Endothelial cell (in vitro differentiated cells): Measurements from ENCODE around the gene UGT1A9. TPM values are rescaled to one million over a fixed set of nuclear protein-coding genes. Genes with fewer than 3 reads are reported as not detected.

Experiments
- DNase-seq: peaks from one replicate; pipeline ENCODE4 v3.0.0; 2021; ENCODE audit warnings: low spot score
- H3K27ac Mint-ChIP-seq: one replicate; pipeline ENCODE4 v1.8.0; 2021; ENCODE audit warnings: mixed read lengths, inconsistent platforms; ENCODE audit not compliant: unreplicated experiment
- H3K27me3 Mint-ChIP-seq: one replicate; pipeline ENCODE4 v1.8.0; 2021; ENCODE audit warnings: mild to moderate bottlenecking, moderate library complexity, mixed read lengths, inconsistent platforms; ENCODE audit not compliant: unreplicated experiment
- H3K36me3 Mint-ChIP-seq: one replicate; pipeline ENCODE4 v1.8.0; 2021; ENCODE audit warnings: mild to moderate bottlenecking, low read depth, mixed read lengths, inconsistent platforms; ENCODE audit not compliant: unreplicated experiment
- H3K4me1 Mint-ChIP-seq: one replicate; pipeline ENCODE4 v1.8.0; 2021; ENCODE audit warnings: mild to moderate bottlenecking, mixed read lengths, inconsistent platforms; ENCODE audit not compliant: unreplicated experiment
- H3K4me3 Mint-ChIP-seq: one replicate; pipeline ENCODE4 v1.8.0; 2021; ENCODE audit warnings: mild to moderate bottlenecking, mixed read lengths, inconsistent platforms; ENCODE audit not compliant: unreplicated experiment
- H3K9me3 Mint-ChIP-seq: one replicate; pipeline ENCODE4 v1.8.0; 2021; ENCODE audit warnings: mixed read lengths, inconsistent platforms; ENCODE audit not compliant: unreplicated experiment
- total RNA-seq: library from RNA; stranded (reverse); fragmentation: NEBNext Ultra II Directional; extraction: Animal tissue kit (Norgen Biotek cat#: 25700); gene quantifications from one replicate; pipeline ENCODE4 v1.2.1, GENCODE V29; 2021; ENCODE audit not compliant: unreplicated experiment
- TF ChIP-seq, protein P1 (sequence below): fragments of 200-600 bp; sonication (generic); IDR thresholded peaks from one replicate; pipeline ENCODE4 v1.5.0; 2021; ENCODE audit warnings: antibody characterized with exemption; ENCODE audit not compliant: unreplicated experiment

UGT1A9 gene
- total RNA-seq, 1 donor from 2014 or later = not detected

DNA sequence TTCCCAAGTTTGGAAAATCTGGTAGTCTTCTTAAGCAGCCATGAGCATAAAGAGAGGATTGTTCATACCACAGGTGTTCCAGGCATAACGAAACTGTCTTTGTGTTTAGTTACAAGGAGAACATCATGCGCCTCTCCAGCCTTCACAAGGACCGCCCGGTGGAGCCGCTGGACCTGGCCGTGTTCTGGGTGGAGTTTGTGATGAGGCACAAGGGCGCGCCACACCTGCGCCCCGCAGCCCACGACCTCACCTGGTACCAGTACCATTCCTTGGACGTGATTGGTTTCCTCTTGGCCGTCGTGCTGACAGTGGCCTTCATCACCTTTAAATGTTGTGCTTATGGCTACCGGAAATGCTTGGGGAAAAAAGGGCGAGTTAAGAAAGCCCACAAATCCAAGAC, 100.5 kb downstream of the UGT1A9 start:
- H3K27me3 Mint-ChIP-seq = no peaks in the 10 kb centered on the region
- no peaks in the 10 kb centered on the region for H3K9me3 Mint-ChIP-seq
- no peak for DNase-seq
- H3K4me3 Mint-ChIP-seq = no peak overlapping the region
- no peaks in the 10 kb centered on the region for H3K4me1 Mint-ChIP-seq
- TF ChIP-seq, protein P1, sequence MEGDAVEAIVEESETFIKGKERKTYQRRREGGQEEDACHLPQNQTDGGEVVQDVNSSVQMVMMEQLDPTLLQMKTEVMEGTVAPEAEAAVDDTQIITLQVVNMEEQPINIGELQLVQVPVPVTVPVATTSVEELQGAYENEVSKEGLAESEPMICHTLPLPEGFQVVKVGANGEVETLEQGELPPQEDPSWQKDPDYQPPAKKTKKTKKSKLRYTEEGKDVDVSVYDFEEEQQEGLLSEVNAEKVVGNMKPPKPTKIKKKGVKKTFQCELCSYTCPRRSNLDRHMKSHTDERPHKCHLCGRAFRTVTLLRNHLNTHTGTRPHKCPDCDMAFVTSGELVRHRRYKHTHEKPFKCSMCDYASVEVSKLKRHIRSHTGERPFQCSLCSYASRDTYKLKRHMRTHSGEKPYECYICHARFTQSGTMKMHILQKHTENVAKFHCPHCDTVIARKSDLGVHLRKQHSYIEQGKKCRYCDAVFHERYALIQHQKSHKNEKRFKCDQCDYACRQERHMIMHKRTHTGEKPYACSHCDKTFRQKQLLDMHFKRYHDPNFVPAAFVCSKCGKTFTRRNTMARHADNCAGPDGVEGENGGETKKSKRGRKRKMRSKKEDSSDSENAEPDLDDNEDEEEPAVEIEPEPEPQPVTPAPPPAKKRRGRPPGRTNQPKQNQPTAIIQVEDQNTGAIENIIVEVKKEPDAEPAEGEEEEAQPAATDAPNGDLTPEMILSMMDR = no peak
- no peak overlapping the region for H3K27ac Mint-ChIP-seq
- H3K36me3 Mint-ChIP-seq = no peaks in the 10 kb centered on the region

DNA sequence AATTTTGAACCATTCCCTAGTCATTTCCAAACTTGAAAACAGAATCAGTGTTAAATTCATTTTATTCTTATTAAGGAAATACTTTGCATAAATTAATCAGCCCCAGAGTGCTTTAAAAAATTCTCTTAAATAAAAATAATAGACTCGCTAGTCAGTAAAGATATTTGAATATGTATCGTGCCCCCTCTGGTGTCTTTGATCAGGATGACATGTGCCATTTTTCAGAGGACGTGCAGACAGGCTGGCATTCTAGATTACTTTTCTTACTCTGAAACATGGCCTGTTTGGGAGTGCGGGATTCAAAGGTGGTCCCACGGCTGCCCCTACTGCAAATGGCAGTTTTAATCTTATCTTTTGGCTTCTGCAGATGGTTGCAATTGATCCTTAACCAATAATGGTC, 100.9 kb downstream of the UGT1A9 start:
- no peaks in the 10 kb centered on the region for H3K4me1 Mint-ChIP-seq
- no peaks in the 10 kb centered on the region for H3K27me3 Mint-ChIP-seq
- H3K4me3 Mint-ChIP-seq = no peak overlapping the region
- no peak overlapping the region for H3K27ac Mint-ChIP-seq
- no peaks in the 10 kb centered on the region for H3K9me3 Mint-ChIP-seq
- H3K36me3 Mint-ChIP-seq = no peaks in the 10 kb centered on the region
- TF ChIP-seq, protein P1 = no peak
- no peak for DNase-seq

DNA sequence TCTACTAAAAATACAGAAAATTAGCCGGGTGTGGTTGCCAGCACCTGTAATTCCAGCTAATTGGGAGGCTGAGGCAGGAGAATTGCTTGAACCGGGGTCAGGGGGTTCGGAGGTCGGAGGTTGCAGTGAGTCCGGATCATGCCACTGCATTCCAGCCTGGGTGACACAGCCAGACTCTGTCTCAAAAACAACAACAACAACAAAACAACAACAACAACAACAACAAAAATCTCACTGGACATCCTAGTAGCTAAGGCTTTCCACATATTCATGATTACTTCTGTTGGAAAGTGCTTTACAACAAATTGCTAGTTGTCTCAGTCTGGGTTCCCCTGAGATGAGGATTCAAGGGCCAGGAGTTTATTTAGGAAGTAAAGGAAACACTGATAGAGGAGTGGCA, 102.2 kb downstream of the UGT1A9 start:
- DNase-seq = no peak
- TF ChIP-seq, protein P1 = no peak
- Mint-ChIP-seq H3K9me3 (no peaks in the 10 kb centered on the region), H3K4me3 (no peak overlapping the region), H3K4me1 (no peaks in the 10 kb centered on the region), H3K36me3 (no peaks in the 10 kb centered on the region), H3K27ac (no peak overlapping the region), H3K27me3 (no peaks in the 10 kb centered on the region)

DNA sequence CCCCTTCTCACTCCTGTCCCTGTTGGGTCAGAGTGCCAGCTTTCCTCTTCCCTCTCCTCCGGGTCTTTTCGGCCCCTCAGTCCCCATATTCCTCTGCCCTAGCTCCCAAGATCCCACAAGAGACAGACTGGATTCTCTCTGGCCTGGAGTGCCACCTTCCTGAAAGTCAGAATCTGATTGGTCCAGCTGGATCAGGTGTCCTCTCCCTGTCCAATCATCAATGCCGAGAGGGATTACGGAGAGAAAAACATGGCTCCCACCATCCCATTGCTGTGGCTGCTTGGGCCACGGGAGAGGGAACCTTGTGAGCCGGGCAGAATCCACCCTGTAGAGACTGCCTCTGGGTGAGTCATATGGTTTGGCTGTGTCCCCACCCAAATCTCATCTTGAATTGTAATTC, 103.7 kb downstream of the UGT1A9 start:
- H3K4me3 Mint-ChIP-seq = no peak overlapping the region
- no peaks in the 10 kb centered on the region for H3K36me3 Mint-ChIP-seq
- H3K9me3 Mint-ChIP-seq = no peaks in the 10 kb centered on the region
- no peaks in the 10 kb centered on the region for H3K4me1 Mint-ChIP-seq
- no peak for DNase-seq
- H3K27me3 Mint-ChIP-seq = no peaks in the 10 kb centered on the region
- H3K27ac Mint-ChIP-seq = no peak overlapping the region
- TF ChIP-seq, protein P1 = no peak

DNA sequence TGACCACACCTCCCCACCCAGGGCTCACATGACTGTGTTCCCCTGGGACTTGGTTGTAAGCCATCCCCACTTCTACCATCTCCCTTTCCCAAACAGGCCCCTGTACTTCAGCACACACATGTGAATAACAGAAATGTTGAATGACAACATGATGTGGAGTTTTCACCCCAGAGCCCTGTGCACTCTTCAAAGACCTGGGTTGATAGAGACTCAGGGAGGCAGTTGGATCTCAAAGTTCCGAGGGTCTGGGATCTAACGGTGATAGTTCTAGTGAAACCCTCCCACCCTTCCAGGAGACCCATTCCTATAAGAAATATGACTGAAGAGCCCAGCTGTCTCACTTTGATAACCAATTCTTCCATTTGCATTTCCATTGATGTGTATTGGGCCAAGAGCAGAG, 106.3 kb downstream of the UGT1A9 start, which contains the start of gene MROH2A:
MROH2A (plus strand) TSS at position 301 of the 400 bp plus-strand sequence. CDS start 1,029 bp downstream, outside the sequence.
- H3K9me3 Mint-ChIP-seq = no peaks in the 10 kb centered on the region
- H3K27ac Mint-ChIP-seq = no peak within 1 kb of the TSS
- no peaks in the 10 kb centered on the region for H3K36me3 Mint-ChIP-seq
- TF ChIP-seq, protein P1 = no peak
- no peak for DNase-seq
- H3K27me3 Mint-ChIP-seq = no peaks in the 10 kb centered on the region
- no peak within 1 kb of the TSS for H3K4me3 Mint-ChIP-seq
- H3K4me1 Mint-ChIP-seq = no peaks in the 10 kb centered on the region
